HepG2 (cell line): ENCODE measurements around the gene TPI1. TPM values are rescaled to one million over a fixed set of nuclear protein-coding genes. Genes with fewer than 3 reads are reported as not detected.

Source experiments
- ATM ChIP-seq: fragments of 450-650 bp; IDR thresholded peaks from 2 replicates; pipeline ENCODE4 v1.7.1; 2017; ENCODE audit warnings: mild to moderate bottlenecking, borderline replicate concordance
- CCDC6 ChIP-seq: sonication (generic); formaldehyde crosslinking; IDR thresholded peaks from 2 replicates; pipeline ENCODE4 v1.8.1; 2022; ENCODE audit warnings: mild to moderate bottlenecking, missing genetic modification reagents, moderate library complexity
- CTCF ChIP-seq: sonication (generic); formaldehyde crosslinking; IDR thresholded peaks from 2 replicates; pipeline ENCODE4 v1.5.0; 2020; ENCODE audit warnings: mild to moderate bottlenecking, missing genetic modification reagents, moderate library complexity
- ELF1 ChIP-seq: sonication (generic); formaldehyde crosslinking; IDR thresholded peaks from 2 replicates; pipeline ENCODE4 v1.4.0; 2020; ENCODE audit warnings: missing genetic modification reagents
- HES4 ChIP-seq: sonication (generic); formaldehyde crosslinking; IDR thresholded peaks from 2 replicates; pipeline ENCODE4 v1.9.0; 2021; ENCODE audit warnings: mild to moderate bottlenecking, missing genetic modification reagents, borderline replicate concordance
- HOXA3 ChIP-seq: sonication (generic); formaldehyde crosslinking; IDR thresholded peaks from 2 replicates; pipeline ENCODE4 v1.5.0; 2020; ENCODE audit warnings: missing genetic modification reagents
- KLF13 ChIP-seq: sonication (generic); formaldehyde crosslinking; IDR thresholded peaks from 2 replicates; pipeline ENCODE4 v1.4.0; 2020; ENCODE audit warnings: mild to moderate bottlenecking, missing genetic modification reagents
- MAZ ChIP-seq, 2 experiments: sonication (generic) in 1 of 2; formaldehyde crosslinking in 1 of 2; IDR thresholded peaks; 2 replicates each; pipeline versions ENCODE4 v1.5.0 to v1.6.1; 2012 to 2020; ENCODE audit warnings: low read depth in 2 of 2, mild to moderate bottlenecking in 2 of 2, borderline replicate concordance in 1 of 2, improper control_type of control experiment in 1 of 2, low read length in 1 of 2, missing genetic modification reagents in 1 of 2, moderate library complexity in 1 of 2
- MBNL3 ChIP-seq: fragments of 250-450 bp; sonication (Bioruptor Pico); conservative IDR thresholded peaks from 2 replicates; pipeline ENCODE4 v1.8.0; 2022; ENCODE audit warnings: mild to moderate bottlenecking, inconsistent platforms
- RFXAP ChIP-seq: sonication (generic); formaldehyde crosslinking; IDR thresholded peaks from 2 replicates; pipeline ENCODE4 v1.4.0; 2020; ENCODE audit warnings: missing genetic modification reagents, borderline replicate concordance
- RXRA ChIP-seq: sonication (generic); formaldehyde crosslinking; IDR thresholded peaks from 2 replicates; pipeline ENCODE4 v1.5.1; 2020; ENCODE audit warnings: missing genetic modification reagents
- TARDBP ChIP-seq: sonication (generic); formaldehyde crosslinking; IDR thresholded peaks from 2 replicates; pipeline ENCODE4 v1.8.0; 2022; ENCODE audit warnings: mild to moderate bottlenecking, missing genetic modification reagents
- THRA ChIP-seq: sonication (generic); formaldehyde crosslinking; IDR thresholded peaks from 2 replicates; pipeline ENCODE4 v1.4.0; 2020; ENCODE audit warnings: missing genetic modification reagents, borderline replicate concordance
- ZNF260 ChIP-seq: sonication (generic); formaldehyde crosslinking; IDR thresholded peaks from 2 replicates; pipeline ENCODE4 v1.4.0; 2020; ENCODE audit warnings: missing genetic modification reagents, low read depth, mild to moderate bottlenecking, borderline replicate concordance
- ZNF335 ChIP-seq: sonication (generic); formaldehyde crosslinking; IDR thresholded peaks from 2 replicates; pipeline ENCODE4 v1.4.0; 2020; ENCODE audit warnings: missing genetic modification reagents
- ZNF691 ChIP-seq: sonication (generic); formaldehyde crosslinking; IDR thresholded peaks from 2 replicates; pipeline ENCODE4 v1.4.0; 2020; ENCODE audit warnings: missing genetic modification reagents, low read depth, mild to moderate bottlenecking, borderline replicate concordance
- ZNF766 ChIP-seq: sonication (generic); formaldehyde crosslinking; IDR thresholded peaks from 2 replicates; pipeline ENCODE4 v1.5.0; 2020; ENCODE audit warnings: missing genetic modification reagents, borderline replicate concordance
- ZNF772 ChIP-seq: sonication (generic); formaldehyde crosslinking; IDR thresholded peaks from 2 replicates; pipeline ENCODE4 v1.5.0; 2020; ENCODE audit warnings: mild to moderate bottlenecking, missing genetic modification reagents
- ZNF891 ChIP-seq: sonication (generic); formaldehyde crosslinking; IDR thresholded peaks from 2 replicates; pipeline ENCODE4 v1.5.0; 2020; ENCODE audit warnings: mild to moderate bottlenecking, missing genetic modification reagents
- polyA plus RNA-seq, 8 experiments: library from polyadenylated mRNA; depleted of rRNA in 3 of 8; stranded (reverse) in 7 of 8; unstranded in 1 of 8; fragments of >200 nt; fragmentation: Illumina TruSeq in 4 of 8; extraction: Trizol in 4 of 8; gene quantifications; 2 replicates each; pipeline versions ENCODE4 v1.2.1 to v1.2.3, GENCODE V29; 2011 to 2016; ENCODE audit warnings: low read depth in 4 of 8, missing spikeins in 1 of 8, mixed read lengths in 1 of 8; ENCODE audit not compliant: insufficient read depth in 1 of 8
- total RNA-seq, 5 experiments: library from RNA; depleted of rRNA; stranded (reverse); fragments of >200 nt; fragmentation: Illumina TruSeq; extraction: Trizol; gene quantifications; 2 replicates each; pipeline ENCODE4 v1.2.3, GENCODE V29; 2016; ENCODE audit warnings: low read depth in 1 of 5
- TF ChIP-seq, protein P1 (sequence below): sonication (generic); formaldehyde crosslinking; IDR thresholded peaks from 2 replicates; pipeline ENCODE4 v1.8.0; 2022; ENCODE audit warnings: mild to moderate bottlenecking, missing genetic modification reagents, moderate library complexity
- TF ChIP-seq, protein P2 (sequence below): sonication (generic); formaldehyde crosslinking; IDR thresholded peaks from 2 replicates; pipeline ENCODE4 v1.9.0; 2021; ENCODE audit warnings: missing genetic modification reagents, borderline replicate concordance

TPI1 gene
- total and polyA plus RNA-seq, 2 of the 13 experiments (the other 11 are each of a cell fraction or from before 2014, with no cell fraction given), result 945 to 2,535 TPM

DNA sequence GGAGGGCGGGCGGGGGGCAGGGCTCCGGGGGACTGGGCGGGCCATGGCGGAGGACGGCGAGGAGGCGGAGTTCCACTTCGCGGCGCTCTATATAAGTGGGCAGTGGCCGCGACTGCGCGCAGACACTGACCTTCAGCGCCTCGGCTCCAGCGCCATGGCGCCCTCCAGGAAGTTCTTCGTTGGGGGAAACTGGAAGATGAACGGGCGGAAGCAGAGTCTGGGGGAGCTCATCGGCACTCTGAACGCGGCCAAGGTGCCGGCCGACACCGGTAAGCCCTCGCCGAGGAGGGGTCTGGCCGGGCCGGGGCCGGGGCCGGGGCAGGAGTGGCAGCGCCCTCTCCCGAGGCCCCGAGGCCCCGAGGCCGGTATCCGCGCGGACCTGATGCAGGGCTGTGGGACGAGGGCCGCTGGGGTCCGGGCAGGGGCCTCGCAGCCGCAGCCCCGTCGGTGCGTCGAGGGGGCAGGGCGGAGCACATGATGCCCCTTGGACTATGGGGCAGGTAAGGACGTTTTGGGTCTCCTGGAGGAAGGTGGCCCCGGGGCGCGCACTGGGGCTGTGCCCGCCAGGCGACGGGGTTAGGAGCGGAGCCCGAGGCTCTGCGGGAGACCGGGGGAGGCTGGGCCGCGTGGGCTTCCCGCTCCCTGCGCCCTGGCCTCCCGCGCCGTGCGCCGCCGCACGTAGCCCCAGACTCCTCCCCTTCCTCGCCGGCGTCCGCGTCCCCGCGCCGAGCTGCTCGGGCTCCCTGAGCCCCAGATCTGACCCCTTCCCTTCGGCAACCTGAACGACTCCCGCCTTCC is at the start of gene TPI1 (continued):
- TF ChIP-seq THRA (CRISPR knock-in tag) (peak; percentile 52), ZNF772 (CRISPR knock-in tag) (no peak; the same call in 1 of the 2 replicates), ZNF335 (CRISPR knock-in tag) (0 out of 2 replicates have a peak, but pooled peaks have one; percentile 40), ZNF891 (CRISPR knock-in tag) (peak; percentile 19; the same call in 1 of the 2 replicates), ZNF691 (no peak; the same call in 1 of the 2 replicates), ZNF260 (no peak), RXRA (peak; percentile 24), MAZ (IDR thresholded peaks at IDR 0.05; ENCODE audit: borderline replicate concordance, low read depth, low read length) (peak; percentile 34; the same call in 1 of the 2 replicates), MAZ (CRISPR knock-in tag; IDR thresholded peaks at IDR 0.05; ENCODE audit: low read depth) (no peak; the same call in 1 of the 2 replicates), KLF13 (CRISPR knock-in tag) (no peak), HES4 (CRISPR knock-in tag) (peak; percentile 57; the same call in 1 of the 2 replicates), ELF1 (CRISPR knock-in tag) (0 out of 2 replicates have a peak, but pooled peaks have one; percentile 47), ATM (no peak), RFXAP (CRISPR knock-in tag) (peak; percentile 57), MBNL3 (no peak), HOXA3 (CRISPR knock-in tag) (no peak), TARDBP (CRISPR knock-in tag) (no peak), CTCF (CRISPR knock-in tag) (peak; percentile 5; the same call in 1 of the 2 replicates), ZNF766 (CRISPR knock-in tag) (0 out of 2 replicates have a peak, but pooled peaks have one; percentile 50), CCDC6 (no peak; the same call in 1 of the 2 replicates)
- TF ChIP-seq, protein P1, sequence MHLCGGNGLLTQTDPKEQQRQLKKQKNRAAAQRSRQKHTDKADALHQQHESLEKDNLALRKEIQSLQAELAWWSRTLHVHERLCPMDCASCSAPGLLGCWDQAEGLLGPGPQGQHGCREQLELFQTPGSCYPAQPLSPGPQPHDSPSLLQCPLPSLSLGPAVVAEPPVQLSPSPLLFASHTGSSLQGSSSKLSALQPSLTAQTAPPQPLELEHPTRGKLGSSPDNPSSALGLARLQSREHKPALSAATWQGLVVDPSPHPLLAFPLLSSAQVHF (CRISPR knock-in tag), result peak; percentile 39; the same call in 1 of the 2 replicates
- TF ChIP-seq, protein P2, sequence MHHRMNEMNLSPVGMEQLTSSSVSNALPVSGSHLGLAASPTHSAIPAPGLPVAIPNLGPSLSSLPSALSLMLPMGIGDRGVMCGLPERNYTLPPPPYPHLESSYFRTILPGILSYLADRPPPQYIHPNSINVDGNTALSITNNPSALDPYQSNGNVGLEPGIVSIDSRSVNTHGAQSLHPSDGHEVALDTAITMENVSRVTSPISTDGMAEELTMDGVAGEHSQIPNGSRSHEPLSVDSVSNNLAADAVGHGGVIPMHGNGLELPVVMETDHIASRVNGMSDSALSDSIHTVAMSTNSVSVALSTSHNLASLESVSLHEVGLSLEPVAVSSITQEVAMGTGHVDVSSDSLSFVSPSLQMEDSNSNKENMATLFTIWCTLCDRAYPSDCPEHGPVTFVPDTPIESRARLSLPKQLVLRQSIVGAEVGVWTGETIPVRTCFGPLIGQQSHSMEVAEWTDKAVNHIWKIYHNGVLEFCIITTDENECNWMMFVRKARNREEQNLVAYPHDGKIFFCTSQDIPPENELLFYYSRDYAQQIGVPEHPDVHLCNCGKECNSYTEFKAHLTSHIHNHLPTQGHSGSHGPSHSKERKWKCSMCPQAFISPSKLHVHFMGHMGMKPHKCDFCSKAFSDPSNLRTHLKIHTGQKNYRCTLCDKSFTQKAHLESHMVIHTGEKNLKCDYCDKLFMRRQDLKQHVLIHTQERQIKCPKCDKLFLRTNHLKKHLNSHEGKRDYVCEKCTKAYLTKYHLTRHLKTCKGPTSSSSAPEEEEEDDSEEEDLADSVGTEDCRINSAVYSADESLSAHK, result no peak
